ENCODE data around the gene SOCS1. TPM values are rescaled to one million over a fixed set of nuclear protein-coding genes. Genes with fewer than 3 reads are reported as not detected.

SOCS1 gene
- total RNA-seq, 4 donors from 2014 or later = 5.3 to 10.5 (median 6.9) TPM

DNA sequence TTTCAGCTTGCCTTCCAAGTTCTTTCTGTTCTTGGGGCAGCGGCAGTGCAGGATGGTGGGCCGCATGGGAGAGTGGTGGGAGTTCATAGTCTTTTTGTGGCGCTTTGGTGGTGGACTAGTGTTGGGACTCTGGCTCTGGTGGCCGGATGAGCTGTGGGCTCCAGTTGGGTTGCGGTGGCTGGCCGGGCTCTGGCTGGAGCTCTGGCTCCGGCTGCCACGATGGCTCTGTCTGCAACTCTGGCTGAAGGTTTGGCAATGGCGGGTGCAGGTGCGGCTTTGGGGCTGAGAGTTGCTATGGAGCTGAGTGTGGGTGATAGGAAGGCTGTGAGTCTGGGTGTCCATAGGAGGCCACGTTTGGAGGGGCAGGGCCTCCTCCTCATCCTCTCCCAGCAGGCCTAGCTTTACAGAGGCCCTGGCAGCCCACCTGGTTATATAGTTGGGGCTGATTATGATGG lies 12.9 kb upstream of the SOCS1 start, which contains the start of gene TNP2:
Gene TNP2 (minus strand): TSS at position 405 of the 455 bp plus-strand sequence. CDS start 63 bp downstream, at position 342.
- Histone ChIP-seq H3K9me3 (no peaks in the 10 kb centered on the region), H3K4me1 (no peaks in the 10 kb centered on the region), H3K4me3 (no peak within 1 kb of the TSS), H3K27me3 (no peaks in the 10 kb centered on the region), H3K27ac (no peak within 1 kb of the TSS), H3K36me3 (no peaks in the 10 kb centered on the region)
- no peak for ATAC-seq
- TF ChIP-seq POLR2AphosphoS5 (IDR thresholded peaks at IDR 0.05) = no peak
- WGBS, 2 donors (ENCODE audit: low coverage in 1 of 2) = no CpG with 5 or more reads among the region's 11 CpGs

- Histone ChIP-seq H3K27ac (no peak overlapping the region), H3K27me3 (no peaks in the 10 kb centered on the region), H3K4me1 (no peaks in the 10 kb centered on the region), H3K36me3 (no peaks in the 10 kb centered on the region), H3K4me3 (no peak overlapping the region), H3K9me3 (no peaks in the 10 kb centered on the region)
- TF ChIP-seq POLR2AphosphoS5 (IDR thresholded peaks at IDR 0.05) (no peak), POLR2A (IDR thresholded peaks at IDR 0.05) (no peak), CTCF (IDR thresholded peaks at IDR 0.05) (no peak), EP300 (IDR thresholded peaks at IDR 0.05) (no peak)
- no peak for ATAC-seq
- WGBS, 2 donors (ENCODE audit: low coverage in 1 of 2) = 96 to 100% methylated on average over 3 of the region's 7 CpGs
Observed at GRCh38 chr16:11265124-11265523, 9.1 kb upstream of the SOCS1 start.

DNA sequence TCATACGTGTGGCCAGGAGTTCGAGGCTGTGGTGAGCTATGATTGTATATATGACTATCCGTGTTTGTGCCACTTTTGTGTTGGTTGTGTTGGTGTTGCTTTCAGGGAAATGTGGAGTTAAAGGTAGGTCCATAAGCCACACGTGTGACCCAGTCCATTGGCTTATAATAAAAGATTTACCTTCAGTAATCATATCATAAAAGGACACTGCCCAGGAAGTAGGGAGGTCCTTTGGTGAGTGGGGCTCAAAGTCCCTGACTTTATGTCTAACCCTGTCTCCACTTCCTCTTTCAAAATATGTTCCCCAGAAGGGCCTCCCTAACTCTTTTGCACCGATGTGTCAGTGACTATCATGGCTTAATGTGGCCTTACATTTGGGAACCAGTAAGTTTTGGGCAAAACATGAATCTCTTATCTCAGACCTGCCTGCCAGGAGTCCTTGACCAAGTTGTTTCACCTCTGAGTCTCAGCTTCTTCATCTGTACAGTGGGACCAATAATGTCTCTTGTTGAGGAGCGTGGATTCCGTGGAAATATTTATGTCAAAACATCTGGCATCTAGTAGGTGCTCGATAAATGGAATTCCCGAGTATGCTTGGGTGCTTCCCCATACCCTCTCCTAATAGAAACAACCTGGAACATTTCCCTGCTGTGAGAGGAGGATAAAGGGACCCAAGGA lies 8.3 kb upstream of the SOCS1 start:
- Histone ChIP-seq H3K36me3 (no peaks in the 10 kb centered on the region), H3K27ac (no peak overlapping the region), H3K4me1 (peaks cover 0 to 3% (median 0%) of the 10 kb centered on the region in 3 donors), H3K27me3 (no peaks in the 10 kb centered on the region), H3K9me3 (no peaks in the 10 kb centered on the region), H3K4me3 (no peak overlapping the region)
- no peak for ATAC-seq
- no peak for TF ChIP-seq POLR2A (IDR thresholded peaks at IDR 0.05)
- no peak for TF ChIP-seq POLR2AphosphoS5 (IDR thresholded peaks at IDR 0.05)
- no peak for TF ChIP-seq CTCF (IDR thresholded peaks at IDR 0.05)
- no peak for TF ChIP-seq EP300 (IDR thresholded peaks at IDR 0.05)
- WGBS, 2 donors (ENCODE audit: low coverage in 1 of 2) = 71 to 80% methylated on average over 7 of the region's 9 CpGs

- H3K9me3 ChIP-seq = no peaks in the 10 kb centered on the region
- 63 to 78% methylated on average over 2 to 3 of the region's 4 CpGs for WGBS, 2 donors (ENCODE audit: low coverage in 1 of 2)
Observed at GRCh38 chr16:11263737-11264136, 7.7 kb upstream of the SOCS1 start.

GRCh38 chr16:11262915-11263314 lies 6.9 kb upstream of the SOCS1 start:
- H3K4me1 ChIP-seq = peaks cover 0 to 16% (median 0%) of the 10 kb centered on the region in 3 donors
- TF ChIP-seq POLR2AphosphoS5 (IDR thresholded peaks at IDR 0.05) (no peak), CTCF (IDR thresholded peaks at IDR 0.05) (no peak), EP300 (IDR thresholded peaks at IDR 0.05) (no peak), POLR2A (IDR thresholded peaks at IDR 0.05) (no peak)
- no peak overlapping the region for H3K27ac ChIP-seq
- H3K9me3 ChIP-seq = no peaks in the 10 kb centered on the region
- no peaks in the 10 kb centered on the region for H3K36me3 ChIP-seq
- no peak for ATAC-seq
- no peak overlapping the region for H3K4me3 ChIP-seq
- H3K27me3 ChIP-seq = no peaks in the 10 kb centered on the region
- WGBS, 2 donors (ENCODE audit: low coverage in 1 of 2) = 78 to 88% methylated on average over 7 to 8 of the region's 8 CpGs

More at GRCh38 chr16:11263737-11264136, 7.7 kb upstream of the SOCS1 start:
- Histone ChIP-seq H3K27me3 (no peaks in the 10 kb centered on the region), H3K36me3 (no peaks in the 10 kb centered on the region), H3K4me1 (peaks cover 0 to 8% (median 0%) of the 10 kb centered on the region in 3 donors), H3K27ac (no peak overlapping the region), H3K4me3 (no peak overlapping the region)
- ATAC-seq = no peak
- TF ChIP-seq EP300 (IDR thresholded peaks at IDR 0.05) = no peak
- no peak for TF ChIP-seq POLR2A (IDR thresholded peaks at IDR 0.05)
- TF ChIP-seq CTCF (IDR thresholded peaks at IDR 0.05) = no peak
- no peak for TF ChIP-seq POLR2AphosphoS5 (IDR thresholded peaks at IDR 0.05)

Measured in gastroesophageal sphincter (tissue), 4 donors.